A673 (cell line): Measurements from ENCODE around the gene SERPINB10. TPM values are rescaled to one million over a fixed set of nuclear protein-coding genes. Genes with fewer than 3 reads are reported as not detected.
A peak's percentile ranks its signal among the peaks of the same experiment; 100 is the strongest.

Experiments
- BruUV-seq: library from RNA; stranded (reverse); fragments of 400-500 nt; replicated peaks from 2 replicates; lab custom pipeline; 2021; lab: Mats Ljungman, UMichigan
- CTCF ChIA-PET: fragments of 300-600 bp; sonication (Branson Sonifier 250); formaldehyde crosslinking; loops from one replicate; lab custom pipeline; 2022; ENCODE audit warnings: antibody characterized with exemption; lab: Charles Lee
- POLR2A ChIA-PET: fragments of 300-600 bp; sonication (Branson Sonifier 250); formaldehyde crosslinking; loops from one replicate; lab custom pipeline; 2022; ENCODE audit warnings: antibody characterized with exemption; ENCODE audit not compliant: low non-redundant PET; lab: Charles Lee
- DNase-seq: peaks from one replicate; pipeline ENCODE4 v3.0.0-alpha.2; 2015; ENCODE audit warnings: low spot score
- H3K27ac ChIP-seq: fragments of 200-600 bp; sonication (generic); 2 replicates; pipeline ENCODE4 v1.5.1; 2016; ENCODE audit warnings: mixed run types, low read depth, mild to moderate bottlenecking, mixed read lengths, antibody characterized with exemption, low read length; ENCODE audit not compliant: poor library complexity, severe bottlenecking
- H3K27me3 ChIP-seq: fragments of 200-600 bp; sonication (generic); replicated peaks from 2 replicates; pipeline ENCODE4 v1.6.1; 2017; ENCODE audit warnings: mixed run types, low read depth, mild to moderate bottlenecking, mixed read lengths, antibody characterized with exemption, low read length; ENCODE audit not compliant: insufficient read depth, poor library complexity
- H3K36me3 ChIP-seq: fragments of 200-600 bp; sonication (generic); 2 replicates; pipeline ENCODE4 v1.6.1; 2016; ENCODE audit warnings: mixed run types, mild to moderate bottlenecking, mixed read lengths, antibody characterized with exemption, low read length; ENCODE audit not compliant: insufficient read depth, poor library complexity, severe bottlenecking
- H3K4me1 ChIP-seq: fragments of 200-600 bp; sonication (generic); 2 replicates; pipeline ENCODE4 v1.6.1; 2017; ENCODE audit warnings: mixed run types, mild to moderate bottlenecking, mixed read lengths, antibody characterized with exemption, low read length; ENCODE audit not compliant: insufficient read depth, poor library complexity, severe bottlenecking
- H3K4me3 ChIP-seq: fragments of 200-600 bp; sonication (generic); 2 replicates; pipeline ENCODE4 v1.5.1; 2016; ENCODE audit warnings: low read depth, mixed run types, mild to moderate bottlenecking, mixed read lengths, low read length; ENCODE audit not compliant: poor library complexity, severe bottlenecking
- H3K9me3 ChIP-seq: fragments of 200-600 bp; sonication (generic); 2 replicates; pipeline ENCODE4 v1.6.1; 2016; ENCODE audit warnings: mixed run types, low read depth, mild to moderate bottlenecking, mixed read lengths, antibody characterized with exemption, low read length; ENCODE audit not compliant: poor library complexity, severe bottlenecking
- CTCF ChIP-seq: fragments of 300-800, 200-600 bp; sonication (generic); conservative IDR thresholded peaks from 2 replicates; pipeline ENCODE4 v1.5.1; 2017; ENCODE audit warnings: low read depth, mild to moderate bottlenecking, antibody characterized with exemption, low read length, moderate library complexity, mixed read lengths
- EZH2 ChIP-seq: fragments of 200-600 bp; sonication (generic); IDR thresholded peaks from 2 replicates; pipeline ENCODE4 v1.6.1; 2017; ENCODE audit warnings: borderline replicate concordance, low read depth, mild to moderate bottlenecking, mixed read lengths, antibody characterized with exemption, low read length; ENCODE audit not compliant: poor library complexity, severe bottlenecking
- intact Hi-C: fragments of 100-400 bp; cut with micrococcal nuclease; formaldehyde crosslinking; loops from one replicate; pipeline ENCODE4 v1.10.0; 2022; ENCODE audit not compliant: unreplicated experiment
- total RNA-seq: library from RNA; stranded (reverse); gene quantifications from 2 replicates; pipeline ENCODE4 v1.2.3, GENCODE V29; 2021

The SERPINB10 gene
- total RNA-seq, 1 experiment from 2014 or later = not detected

GRCh38 chr18:63953811-63954210 is 46.1 kb downstream of the SERPINB10 start:
- peak; percentile 25 for DNase-seq
- no peaks in the 10 kb centered on the region for H3K27me3 ChIP-seq
- no TSS peak for BruUV-seq
- ChIA-PET CTCF (no interaction called here), POLR2A (no interaction called here)
- H3K4me1 ChIP-seq = peaks cover 5% of the 10 kb centered on the region
- intact Hi-C loops = no loop called here
- no peaks in the 10 kb centered on the region for H3K9me3 ChIP-seq
- peaks cover 17% of the 10 kb centered on the region for H3K36me3 ChIP-seq
- TF ChIP-seq CTCF (no peak), EZH2 (no peak)
- no peak overlapping the region for H3K27ac ChIP-seq
- no peak overlapping the region for H3K4me3 ChIP-seq

GRCh38 chr18:63956755-63957154 is 49.0 kb downstream of the SERPINB10 start:
- no peak for TF ChIP-seq EZH2
- no peak for TF ChIP-seq CTCF

GRCh38 chr18:63960891-63961290 is 53.1 kb downstream of the SERPINB10 start:
- BruUV-seq = no TSS peak
- Histone ChIP-seq H3K9me3 (no peaks in the 10 kb centered on the region), H3K4me3 (no peak overlapping the region), H3K36me3 (peaks cover 8% of the 10 kb centered on the region), H3K27me3 (no peaks in the 10 kb centered on the region), H3K4me1 (peaks cover 3% of the 10 kb centered on the region), H3K27ac (no peak overlapping the region)
- TF ChIP-seq EZH2 = no peak
- POLR2A ChIA-PET = interaction anchor here (0.6 kb wide), 1 partner anchor 597 kb away, joined by 3 read pairs; no protein-coding TSS in a partner anchor
- intact Hi-C loops = no loop called here
- no peak for DNase-seq
- CTCF ChIA-PET = no interaction called here

More at GRCh38 chr18:63956755-63957154, 49.0 kb downstream of the SERPINB10 start:
- H3K4me1 ChIP-seq = peaks cover 4% of the 10 kb centered on the region
- ChIA-PET CTCF (no interaction called here), POLR2A (no interaction called here)
- no peak overlapping the region for H3K4me3 ChIP-seq
- H3K27ac ChIP-seq = no peak overlapping the region
- intact Hi-C loops = no loop called here
- H3K36me3 ChIP-seq = peaks cover 25% of the 10 kb centered on the region
- no TSS peak for BruUV-seq
- DNase-seq = no peak
- no peaks in the 10 kb centered on the region for H3K27me3 ChIP-seq
- H3K9me3 ChIP-seq = no peaks in the 10 kb centered on the region

GRCh38 chr18:63961435-63961980 is 53.8 kb downstream of the SERPINB10 start:
- DNase-seq = no peak
- peaks cover 8% of the 10 kb centered on the region for H3K36me3 ChIP-seq

More at GRCh38 chr18:63961435-63961980, 53.8 kb downstream of the SERPINB10 start:
- intact Hi-C loops = no loop called here
- Histone ChIP-seq H3K27ac (no peak overlapping the region), H3K9me3 (no peaks in the 10 kb centered on the region), H3K4me1 (peaks cover 3% of the 10 kb centered on the region), H3K27me3 (no peaks in the 10 kb centered on the region), H3K4me3 (no peak overlapping the region)
- BruUV-seq = no TSS peak
- ChIA-PET CTCF (no interaction called here), POLR2A (no interaction called here)
- TF ChIP-seq CTCF (no peak), EZH2 (no peak)
